A204.1 (cell line): Measurements from ENCODE around the gene PLB1.

Source experiments
- FAIRE-seq: peaks from 2 replicates; lab custom pipeline; 2012; peaks lifted over from hg19 to GRCh38; lab: Jason Lieb, UNC

The PLB1 gene

DNA sequence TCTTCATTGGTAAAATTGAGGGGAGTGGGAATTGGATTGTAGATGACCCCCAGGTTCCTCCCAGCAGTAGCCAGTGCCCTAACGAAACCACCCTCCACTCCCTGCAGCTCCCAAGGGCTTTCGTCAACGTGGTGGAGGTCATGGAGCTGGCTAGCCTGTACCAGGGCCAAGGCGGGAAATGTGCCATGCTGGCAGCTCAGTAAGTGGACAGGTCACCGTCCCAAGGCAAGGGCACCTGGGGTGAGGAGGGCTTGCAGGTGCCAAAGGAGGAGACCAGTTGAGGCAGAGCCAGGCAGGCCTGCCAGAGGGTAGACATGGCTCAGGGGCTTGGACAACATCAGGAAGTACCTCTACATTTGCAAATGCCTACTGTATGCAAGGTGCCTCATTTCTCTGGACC is 133.1 kb downstream of the PLB1 start:
- FAIRE-seq = no peak

DNA sequence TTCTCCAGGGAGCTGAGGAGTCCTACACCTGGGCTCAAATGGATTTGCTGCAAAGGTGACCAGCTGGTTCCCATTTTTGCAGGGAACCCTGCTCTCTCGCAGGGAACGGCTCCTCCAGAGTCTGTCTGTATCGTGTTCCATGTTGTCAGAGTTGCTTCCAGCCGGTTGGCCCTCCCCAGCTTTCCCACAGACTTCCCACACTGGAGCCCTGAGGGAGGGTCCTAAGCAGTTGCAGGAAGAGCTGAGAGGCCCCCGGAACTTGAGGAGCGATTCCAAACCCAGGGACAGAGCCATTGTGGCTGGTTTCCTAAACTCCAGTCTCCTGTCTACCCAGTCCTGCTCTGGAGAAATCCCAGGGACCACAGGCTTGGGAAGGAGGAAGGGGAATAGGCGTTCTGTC is 134.1 kb downstream of the PLB1 start:
- no peak for FAIRE-seq

DNA sequence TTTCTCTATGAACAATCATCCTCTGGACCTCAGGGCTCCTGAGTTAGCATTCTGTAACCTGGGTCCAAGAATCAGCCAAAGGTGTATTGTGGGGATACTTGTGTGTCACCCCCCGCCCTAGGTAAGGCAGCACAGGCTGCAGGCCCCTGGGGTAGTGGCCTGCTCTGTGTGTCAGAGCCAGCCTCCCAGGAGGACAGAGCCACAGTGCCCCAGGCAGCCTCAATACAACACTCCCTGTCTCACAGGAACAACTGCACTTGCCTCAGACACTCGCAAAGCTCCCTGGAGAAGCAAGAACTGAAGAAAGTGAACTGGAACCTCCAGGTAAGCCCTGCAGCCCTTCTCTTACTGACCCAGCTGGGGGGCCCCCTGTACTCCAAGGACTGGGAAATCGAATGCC is 134.5 kb downstream of the PLB1 start:
- FAIRE-seq = no peak

DNA sequence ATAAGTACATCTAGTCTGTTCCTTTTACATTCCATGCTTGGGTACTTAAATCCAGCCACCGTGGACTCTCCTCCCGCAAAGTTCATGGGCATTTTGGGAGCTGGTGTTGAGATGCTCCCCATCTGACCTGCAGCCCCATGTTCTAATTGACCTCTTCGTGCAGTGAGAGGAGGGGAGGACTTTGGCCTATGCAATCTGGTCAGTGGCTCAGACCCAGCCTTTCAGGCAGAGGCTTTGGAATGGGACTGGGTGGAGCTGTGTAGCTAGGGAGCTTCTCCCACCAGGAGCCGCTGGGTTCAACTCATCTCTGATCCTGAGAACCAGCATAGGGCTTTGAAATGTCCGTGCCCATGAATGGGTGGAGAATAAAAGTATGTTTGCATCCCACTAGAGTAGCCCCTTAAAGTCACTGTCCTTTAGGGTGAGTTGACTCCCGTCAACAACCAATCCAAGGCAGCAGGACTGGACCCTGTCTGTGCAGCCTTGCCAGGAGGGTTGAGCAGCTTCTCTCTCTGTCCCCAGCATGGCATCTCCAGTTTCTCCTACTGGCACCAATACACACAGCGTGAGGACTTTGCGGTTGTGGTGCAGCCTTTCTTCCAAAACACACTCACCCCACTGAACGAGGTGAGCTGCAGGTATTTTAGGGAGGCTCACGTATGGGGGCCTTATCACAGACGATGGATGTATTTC is 135.8 kb downstream of the PLB1 start:
- no peak for FAIRE-seq

DNA sequence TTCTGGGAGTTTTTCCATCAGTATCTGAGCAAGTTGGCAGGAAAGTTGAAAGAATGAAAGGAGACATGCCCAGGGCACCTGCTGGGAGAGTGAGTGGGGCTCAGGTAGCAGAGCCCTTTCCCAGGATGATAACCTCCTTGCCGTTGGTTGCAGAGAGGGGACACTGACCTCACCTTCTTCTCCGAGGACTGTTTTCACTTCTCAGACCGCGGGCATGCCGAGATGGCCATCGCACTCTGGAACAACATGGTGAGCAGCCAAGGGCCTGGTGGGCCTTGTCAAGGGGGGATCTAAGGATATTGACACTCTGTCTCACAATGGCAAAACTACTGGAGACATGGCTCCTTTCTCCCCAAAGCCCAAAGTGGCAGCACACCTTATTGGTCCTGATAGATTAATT is 136.9 kb downstream of the PLB1 start:
- FAIRE-seq = no peak

DNA sequence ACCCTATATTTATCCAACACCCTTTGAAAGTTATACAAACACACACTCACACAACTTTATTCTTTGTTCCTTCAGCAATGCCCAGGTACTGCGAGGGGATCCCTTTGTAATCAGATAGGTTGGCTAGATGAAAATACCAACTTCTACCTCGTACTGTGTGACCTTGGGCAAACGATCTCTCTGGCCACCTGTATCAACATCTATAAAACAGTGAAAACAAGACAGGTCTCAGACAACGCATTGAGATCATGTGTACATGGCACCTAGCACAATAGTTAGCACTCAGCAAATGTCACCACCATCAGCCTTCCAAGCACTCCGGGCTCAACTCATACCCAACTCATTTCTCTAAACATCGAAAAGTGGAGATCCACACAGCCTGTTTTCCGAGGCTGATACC is 137.3 kb downstream of the PLB1 start:
- FAIRE-seq = no peak

DNA sequence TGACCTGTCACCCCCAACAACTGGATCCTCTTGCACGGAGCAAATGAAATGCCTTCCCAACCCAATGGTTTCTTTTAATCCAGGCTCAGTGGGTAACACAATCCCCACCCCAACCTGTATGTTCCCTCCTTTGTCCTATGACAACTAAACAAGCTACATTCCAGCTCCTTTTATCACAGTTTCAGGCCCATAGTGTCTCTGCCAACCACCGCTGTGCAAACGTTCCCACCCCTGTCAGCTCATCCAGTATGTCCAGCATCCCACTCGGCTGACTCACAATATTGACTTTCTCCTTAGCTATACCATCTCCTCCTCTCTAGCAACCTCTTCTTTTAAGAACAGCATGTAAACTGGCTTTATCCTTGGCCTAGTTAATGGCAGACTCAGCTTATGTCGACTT is 137.9 kb downstream of the PLB1 start:
- no peak for FAIRE-seq

DNA sequence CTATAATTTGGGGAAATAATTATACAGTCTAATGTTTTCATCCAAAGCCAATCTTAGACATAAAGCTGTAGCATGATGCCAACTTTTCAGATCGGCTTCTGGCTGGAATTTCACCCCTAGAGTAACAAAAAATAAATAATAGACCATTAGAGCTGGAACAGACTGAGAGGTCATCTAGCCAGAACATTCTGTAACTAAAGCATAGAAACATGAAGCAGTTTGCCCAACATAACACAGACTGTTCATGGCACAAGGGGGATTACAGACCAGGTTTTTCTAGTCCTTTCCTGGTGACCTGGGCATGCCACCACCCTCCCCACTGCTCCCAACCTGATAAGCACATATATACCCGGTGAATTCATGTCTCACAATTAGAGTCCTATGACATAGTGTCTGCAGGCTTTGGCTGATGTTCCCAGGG is 139.3 kb downstream of the PLB1 start:
- FAIRE-seq = no peak

DNA sequence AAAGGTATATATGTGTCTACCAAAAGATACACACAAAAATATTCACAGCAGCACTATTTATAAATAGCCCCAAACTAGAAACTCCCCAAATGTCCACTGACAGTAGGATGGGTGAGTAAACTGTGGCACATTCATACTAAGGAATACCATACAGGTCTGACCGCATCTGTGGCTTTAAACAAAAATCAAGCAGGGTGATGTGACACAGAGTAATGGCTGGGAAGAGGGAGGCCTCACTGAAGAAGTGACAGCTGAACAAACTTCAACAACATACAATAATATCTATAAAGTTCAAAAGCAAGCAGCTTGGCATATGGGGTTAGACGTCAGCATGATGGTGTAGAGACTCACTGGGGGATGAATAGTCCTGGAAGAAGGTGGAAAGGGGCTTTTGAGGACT is 140.6 kb downstream of the PLB1 start:
- no peak for FAIRE-seq

DNA sequence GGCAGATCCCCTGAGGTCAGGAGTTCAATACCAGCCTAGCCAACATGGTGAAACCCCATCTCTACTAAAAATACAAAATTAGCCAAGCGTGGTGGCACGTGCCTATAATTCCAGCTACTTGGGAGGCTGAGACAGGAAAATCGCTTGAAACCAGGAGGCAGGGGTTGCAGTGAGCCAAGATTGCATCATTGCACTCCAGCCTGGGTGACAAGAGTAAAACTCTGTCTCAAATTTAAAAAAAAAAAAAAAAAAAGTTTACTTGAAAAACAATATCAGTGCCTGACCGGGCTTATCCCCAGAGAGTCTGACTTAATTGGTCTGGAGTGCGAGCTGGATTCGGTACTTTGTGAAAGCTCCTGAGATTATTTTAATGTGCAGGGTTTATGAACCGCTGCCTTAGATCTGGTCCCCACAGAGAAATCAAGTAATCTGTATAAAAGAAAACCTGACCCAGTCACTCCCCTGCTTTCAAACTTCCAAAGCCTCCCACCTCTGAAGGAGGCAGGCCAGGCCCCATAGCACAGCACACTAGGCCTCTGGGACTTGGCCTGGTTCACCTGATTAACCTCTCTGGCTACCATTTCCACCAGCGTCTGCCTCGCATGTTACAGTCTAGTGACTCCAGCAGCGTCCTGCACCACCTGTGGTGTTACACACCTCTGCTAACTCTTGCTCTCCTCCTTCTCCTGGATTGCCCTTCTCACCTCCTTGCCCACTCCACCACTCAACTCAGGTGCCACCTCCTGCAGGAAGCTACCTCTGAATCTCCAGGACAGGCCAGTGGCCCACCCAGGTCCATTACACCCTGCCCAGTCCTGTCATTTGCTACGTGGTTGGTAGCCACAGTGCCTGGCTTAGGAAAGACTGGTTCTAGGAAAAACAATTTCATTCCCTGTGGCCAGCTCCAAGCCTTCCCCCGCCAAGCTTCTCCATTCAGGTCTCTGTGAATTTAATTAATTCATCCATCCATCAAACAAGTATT is 141.5 kb downstream of the PLB1 start:
- FAIRE-seq = no peak

DNA sequence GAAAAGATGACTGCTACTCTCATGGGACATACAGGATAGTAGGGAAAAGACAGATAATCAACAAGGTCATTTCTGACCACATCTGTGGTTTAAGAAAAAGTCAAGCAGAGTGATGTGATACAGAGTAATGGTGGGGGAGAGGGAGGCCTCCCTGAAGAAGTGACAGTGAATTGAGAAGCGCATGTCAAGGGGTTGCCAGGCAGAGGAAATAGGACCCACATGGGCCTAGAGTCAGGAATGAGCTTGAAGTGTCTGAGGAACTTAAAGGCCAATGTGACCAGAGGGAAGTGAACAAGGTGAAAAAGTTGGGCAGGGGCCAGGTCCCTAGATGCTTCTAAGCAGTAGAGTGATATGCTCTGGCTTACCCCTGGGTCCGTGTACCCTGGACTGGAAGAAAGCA is 142.2 kb downstream of the PLB1 start:
- no peak for FAIRE-seq

DNA sequence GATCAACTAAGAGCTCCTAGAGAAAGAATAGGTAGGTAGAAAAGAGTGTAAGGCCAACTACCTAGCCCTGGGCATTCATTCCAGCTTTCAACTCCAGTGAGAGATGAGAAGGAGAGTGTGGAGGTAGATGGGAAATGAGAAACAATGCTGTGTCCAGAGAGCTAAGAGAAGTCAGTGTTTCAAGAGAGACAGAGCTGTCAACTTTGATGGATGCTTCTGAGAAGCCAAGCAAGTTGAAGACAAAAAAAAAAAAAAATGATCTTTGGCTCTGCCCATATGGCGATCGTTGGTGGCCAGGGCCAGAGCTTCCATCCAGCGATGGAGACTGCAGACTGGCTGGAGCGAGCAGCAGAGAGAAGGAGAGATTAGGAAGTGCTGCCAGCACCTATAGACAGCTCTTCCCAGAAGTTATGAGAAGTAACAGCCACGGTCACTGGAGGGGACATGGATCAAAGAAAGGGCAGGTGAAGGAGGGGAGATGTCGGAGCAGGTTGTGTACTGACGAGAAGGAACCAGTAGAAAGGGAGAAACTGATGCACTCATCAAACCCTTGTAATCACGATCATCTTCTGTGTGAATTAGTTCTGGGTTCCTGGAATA is 143.3 kb downstream of the PLB1 start:
- no peak for FAIRE-seq

DNA sequence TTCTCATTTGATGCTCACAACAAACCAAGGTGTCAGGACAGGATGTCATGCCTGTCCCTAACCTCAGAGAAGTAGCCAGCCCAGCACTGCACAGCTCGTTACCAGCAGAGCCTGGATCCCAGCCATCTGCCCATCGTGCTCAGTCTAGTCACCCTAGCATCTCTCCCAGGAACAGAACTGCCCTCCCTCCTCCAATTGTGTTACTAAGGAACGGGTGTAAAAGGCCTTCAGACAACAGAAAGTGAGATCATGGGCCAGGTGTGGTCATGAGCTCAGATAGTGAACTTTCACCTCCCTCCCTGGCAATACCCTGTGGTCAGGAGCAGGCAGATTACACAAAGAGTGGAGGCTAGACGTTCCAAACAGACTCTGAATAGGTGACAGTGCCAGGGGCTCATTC is 144.0 kb downstream of the PLB1 start:
- no peak for FAIRE-seq

DNA sequence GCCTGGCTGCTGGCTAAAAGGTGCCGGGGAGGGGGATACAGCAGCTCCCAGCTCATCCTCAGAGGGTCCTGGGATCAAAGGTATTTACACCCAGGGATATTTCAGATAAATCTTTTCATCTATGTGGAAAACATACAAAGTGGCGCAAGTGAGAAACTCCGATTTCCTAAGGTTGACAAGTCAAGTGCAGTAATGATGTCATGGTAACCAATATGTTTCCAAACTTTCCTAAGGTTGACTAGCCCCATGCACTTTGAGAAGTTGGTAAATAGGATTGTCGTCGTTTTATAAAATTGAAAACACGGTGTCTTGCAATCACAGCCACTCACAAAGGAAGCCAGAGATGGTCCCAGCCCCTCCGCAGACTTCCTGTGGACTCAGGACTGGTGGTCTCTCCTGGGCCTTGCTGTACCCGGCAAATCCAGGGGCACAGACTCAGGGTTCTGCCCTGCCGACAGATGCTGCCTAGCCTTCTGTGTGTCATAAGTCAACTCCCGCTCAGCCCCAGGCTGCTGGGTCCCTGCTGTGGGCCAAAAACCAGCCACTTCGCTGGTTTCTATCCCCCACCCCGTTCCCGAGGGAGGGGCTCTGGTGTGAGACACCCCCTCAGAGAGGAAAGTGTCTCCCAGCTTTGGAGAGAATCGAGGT is 144.5 kb downstream of the PLB1 start:
- no peak for FAIRE-seq

DNA sequence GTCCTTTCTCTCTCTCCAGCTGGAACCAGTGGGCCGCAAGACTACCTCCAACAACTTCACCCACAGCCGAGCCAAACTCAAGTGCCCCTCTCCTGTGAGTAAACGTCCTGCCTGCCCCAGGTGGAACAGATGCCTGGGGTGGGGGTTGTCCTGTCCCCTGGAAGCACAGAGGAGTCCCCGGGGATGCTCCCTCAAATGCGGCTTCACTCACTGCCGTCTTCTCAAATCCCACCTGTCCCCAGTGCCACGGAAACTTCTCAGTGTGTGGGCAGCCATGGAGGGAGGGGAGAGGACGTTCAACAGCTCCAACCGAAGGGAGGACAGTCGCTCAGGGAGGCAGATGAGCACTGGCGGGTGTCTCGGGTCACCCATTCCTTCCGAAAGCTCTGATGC is 145.0 kb downstream of the PLB1 start:
- FAIRE-seq = no peak

DNA sequence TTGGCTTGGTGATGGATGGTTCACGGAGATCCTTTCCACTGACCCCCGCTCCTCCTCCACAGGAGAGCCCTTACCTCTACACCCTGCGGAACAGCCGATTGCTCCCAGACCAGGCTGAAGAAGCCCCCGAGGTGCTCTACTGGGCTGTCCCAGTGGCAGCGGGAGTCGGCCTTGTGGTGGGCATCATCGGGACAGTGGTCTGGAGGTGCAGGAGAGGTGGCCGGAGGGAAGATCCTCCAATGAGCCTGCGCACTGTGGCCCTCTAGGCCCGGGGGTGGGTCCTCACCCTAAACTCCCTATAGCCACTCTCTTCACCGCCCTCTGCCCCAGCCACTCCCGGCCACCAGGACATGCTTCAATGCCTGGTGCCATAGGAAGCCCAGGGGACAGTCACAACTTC is 146.9 kb downstream of the PLB1 start:
- FAIRE-seq = no peak

DNA sequence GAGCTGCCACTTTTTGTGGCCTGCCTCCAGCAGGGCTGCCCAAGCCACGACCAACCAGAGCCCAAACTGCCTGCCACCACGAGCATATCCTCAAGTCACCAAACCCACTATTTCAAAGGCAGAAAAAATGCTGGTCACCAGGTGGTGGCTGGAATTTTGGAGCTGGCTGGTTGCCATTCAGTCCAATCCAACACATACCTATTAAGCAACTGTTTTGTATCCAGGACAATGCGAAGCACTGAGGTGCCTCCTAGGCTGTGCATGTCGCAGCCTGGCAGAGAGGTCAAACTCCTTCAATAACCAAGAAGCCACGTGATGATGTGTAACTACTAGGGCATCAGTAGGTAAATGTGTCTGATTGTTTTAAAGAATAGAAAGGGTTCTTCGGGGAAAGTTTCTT is 147.5 kb downstream of the PLB1 start:
- no peak for FAIRE-seq

DNA sequence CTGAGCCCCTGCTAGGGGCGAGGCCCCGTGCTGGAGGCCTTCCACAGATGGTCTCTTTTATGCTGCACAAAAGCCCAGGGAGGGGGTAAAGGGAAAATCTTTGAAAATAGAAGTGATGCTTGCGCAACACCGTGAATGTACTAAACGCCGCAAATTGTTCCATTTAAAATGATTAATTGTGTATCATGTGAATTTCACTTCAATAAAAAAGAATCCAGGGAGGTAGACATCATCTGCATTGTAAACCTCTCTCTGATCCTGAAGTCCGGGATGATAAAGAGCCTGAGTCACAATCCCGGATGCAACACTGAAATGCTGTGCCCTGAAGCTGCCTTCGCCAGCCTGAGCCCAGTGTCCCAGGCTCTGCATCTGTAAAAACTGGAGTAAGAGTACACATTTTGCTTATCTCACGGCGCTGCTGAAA is 148.1 kb downstream of the PLB1 start:
- no peak for FAIRE-seq

DNA sequence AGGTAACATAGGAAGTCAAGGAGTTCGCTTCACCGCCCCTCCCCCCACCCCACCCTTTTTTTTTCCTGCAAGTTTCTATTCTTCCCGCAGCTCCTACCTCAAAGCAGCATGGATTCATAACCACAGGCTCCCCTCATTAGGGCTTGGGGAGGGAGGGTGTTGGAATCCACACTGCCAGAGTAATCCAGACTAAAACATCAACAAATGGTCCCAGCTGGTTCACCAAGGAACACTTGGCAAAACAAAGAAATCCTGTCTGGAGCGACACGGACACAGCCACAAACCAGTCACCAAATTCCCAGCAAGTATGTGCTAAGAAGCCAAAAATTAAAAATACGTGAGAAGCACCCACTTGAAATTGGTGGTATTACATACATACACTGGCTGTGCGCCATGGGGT is 148.9 kb downstream of the PLB1 start:
- no peak for FAIRE-seq

DNA sequence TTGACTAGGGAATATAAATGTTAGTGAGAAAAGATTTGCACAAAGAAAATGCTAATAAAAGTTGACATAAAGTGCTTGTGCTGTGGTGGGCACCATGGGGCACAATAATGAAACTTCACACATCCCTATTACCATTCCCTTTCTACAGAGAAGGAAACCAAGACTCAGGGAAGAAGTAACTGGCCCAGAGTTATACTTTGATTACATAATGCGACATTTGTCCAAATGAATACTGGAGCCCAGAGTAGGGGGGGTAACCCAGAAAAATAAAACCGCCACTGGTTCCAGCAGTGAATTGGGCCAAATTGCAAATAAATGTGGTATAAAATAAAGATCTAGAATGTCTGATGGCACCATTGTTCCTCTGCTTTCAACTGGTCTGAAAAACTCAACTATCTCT is 149.7 kb downstream of the PLB1 start:
- no peak for FAIRE-seq

DNA sequence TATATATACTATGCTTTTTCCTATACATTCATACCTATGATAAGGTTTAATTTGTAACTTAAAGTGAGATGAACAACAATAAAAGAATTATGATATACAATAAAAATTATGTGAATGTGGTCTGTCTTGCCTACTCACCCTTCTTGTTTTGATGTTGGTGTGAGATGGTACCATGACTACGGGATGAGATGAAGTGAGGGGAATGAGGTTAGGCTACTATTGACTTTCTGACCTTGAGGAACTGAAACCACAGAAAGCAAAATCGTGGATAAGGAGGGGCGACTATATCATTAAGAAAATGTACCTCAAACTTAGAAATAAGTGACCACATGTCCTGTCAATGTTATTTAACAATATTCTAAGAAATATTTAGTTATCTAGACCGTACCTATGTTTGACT is 151.8 kb downstream of the PLB1 start:
- FAIRE-seq = no peak

DNA sequence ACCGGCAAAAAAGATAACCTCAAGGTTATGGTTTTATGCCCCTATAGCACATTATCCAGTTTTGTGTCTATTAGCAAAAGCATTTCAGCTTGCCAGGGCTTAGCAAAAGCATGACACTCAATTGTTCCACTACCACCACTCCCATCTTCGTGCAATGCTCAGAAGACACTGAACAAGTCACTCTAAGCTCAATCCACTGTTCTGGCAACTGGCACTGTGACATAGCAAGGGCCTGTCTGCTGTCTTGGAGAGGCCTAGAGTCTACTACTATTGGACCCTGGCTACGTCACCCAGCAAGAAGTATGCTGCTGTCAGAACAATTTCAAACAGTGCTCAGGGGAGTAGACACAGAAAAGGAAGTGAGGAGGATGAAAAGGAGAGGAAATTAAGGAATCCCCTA is 152.3 kb downstream of the PLB1 start:
- no peak for FAIRE-seq
